ENCODE results near the gene TNFRSF8. TPM values are rescaled to one million over a fixed set of nuclear protein-coding genes. Genes with fewer than 3 reads are reported as not detected.

The TNFRSF8 gene
- total RNA-seq, 1 experiment from 2014 or later, result 2.9 TPM

GRCh38 chr1:12157366-12158231 lies 94.5 kb downstream of the TNFRSF8 start:
- Mint-ChIP-seq H3K4me1 (peaks cover 17 to 22% of the 10 kb centered on the region in 2 experiments), H3K4me3 (no peak overlapping the region), H3K27ac (no peak overlapping the region), H3K9me3 (no peaks in the 10 kb centered on the region), H3K27me3 (ENCODE audit: low read depth) (peaks cover 8% of the 10 kb centered on the region), H3K36me3 (ENCODE audit: insufficient read depth in 1 of 3, low read depth in 3 of 3) (no peaks in the 10 kb centered on the region)
- no peak overlapping the region for H4K91ac ChIP-seq (ENCODE audit: insufficient read length, low read depth, low read length)
- no CpG with 5 or more reads among the region's 10 CpGs for WGBS (ENCODE audit: extremely low coverage, insufficient read length, low lambda C conversion rate)
- no peak overlapping the region for H3K56ac ChIP-seq (ENCODE audit: insufficient read length, low read depth, low read length)
- H3K27ac ChIP-seq (ENCODE audit: insufficient read length, low read depth, low read length), result no peak overlapping the region
- no peak overlapping the region for H3T11ph ChIP-seq (ENCODE audit: low read length)
- no peak overlapping the region for H2BK20ac ChIP-seq (ENCODE audit: low read depth, low read length, poor library complexity, severe bottlenecking)
- H2BK12ac ChIP-seq (ENCODE audit: insufficient read length, low read depth, low read length), result no peak overlapping the region
- H3K4me1 ChIP-seq (ENCODE audit: insufficient read depth, low read length), result peaks cover 8% of the 10 kb centered on the region; the same call in 1 of the 2 replicates
- no peaks in the 10 kb centered on the region for H4K20me1 ChIP-seq (ENCODE audit: control insufficient read depth, insufficient read depth, insufficient read length)
- H3K9me3 ChIP-seq (ENCODE audit: control insufficient read depth, low read depth, low read length), result no peaks in the 10 kb centered on the region
- DNase-seq, result no peak
- no peaks in the 10 kb centered on the region for H3K23me2 ChIP-seq (ENCODE audit: insufficient read length, low read depth, low read length, poor library complexity, severe bottlenecking)
- no peak overlapping the region for H3K23ac ChIP-seq (ENCODE audit: insufficient read length, low read depth, low read length)
- no peak overlapping the region for H2BK5ac ChIP-seq (ENCODE audit: insufficient read length, low read length)
- no peak for TF ChIP-seq CTCF (conservative IDR thresholded peaks at IDR 0.05)
- H3K27me3 ChIP-seq (ENCODE audit: insufficient read depth, low read length), result no peaks in the 10 kb centered on the region
- H3K18ac ChIP-seq (ENCODE audit: insufficient read length, low read depth, low read length), result no peak overlapping the region
- H2AFZ ChIP-seq (ENCODE audit: low read length), result no peak overlapping the region
- no peak overlapping the region for H4K5ac ChIP-seq (ENCODE audit: insufficient read length, low read depth, low read length)
- no peak overlapping the region for H4K8ac ChIP-seq (replicated peaks; ENCODE audit: insufficient read length, low read depth, low read length)
- H3K14ac ChIP-seq (ENCODE audit: insufficient read depth, low read length), result no peak overlapping the region
- H2BK120ac ChIP-seq (ENCODE audit: low read depth, low read length, poor library complexity, severe bottlenecking), result no peak overlapping the region
- H3K79me1 ChIP-seq (ENCODE audit: insufficient read depth, low read depth, low read length, poor library complexity, severe bottlenecking), result no peaks in the 10 kb centered on the region
- no peak overlapping the region for H3K9ac ChIP-seq (ENCODE audit: extremely low read depth, insufficient read length, low read length)
- no peak overlapping the region for H3K4ac ChIP-seq (ENCODE audit: low read depth, low read length)
- H2AK5ac ChIP-seq (ENCODE audit: insufficient read length, low read length), result no peak overlapping the region
- H2BK15ac ChIP-seq (ENCODE audit: low read depth, low read length), result no peak overlapping the region
- no peaks in the 10 kb centered on the region for H3K79me2 ChIP-seq (ENCODE audit: insufficient read depth, low read length)
- no peak overlapping the region for H3K4me2 ChIP-seq (ENCODE audit: insufficient read depth, insufficient read length, low read length)
